WTC11 (cell line): Measurements from ENCODE around the gene DGKG. TPM values are rescaled to one million over a fixed set of nuclear protein-coding genes. Genes with fewer than 3 reads are reported as not detected.

Source experiments
- ATAC-seq: fragments of 200-7000 bp; cut with Tn5 transposase; 2 replicates; pipeline ENCODE4 v1.10.0; 2021; ENCODE audit warnings: mild to moderate bottlenecking, moderate library complexity
- CTCF ChIA-PET: fragments of 300-600 bp; sonication (Branson Sonifier 250); formaldehyde crosslinking; loops from one replicate; lab custom pipeline; 2021; ENCODE audit warnings: antibody characterized with exemption; lab: Charles Lee
- POLR2A ChIA-PET: fragments of 350-600 bp; sonication (Branson Sonifier 250); formaldehyde crosslinking; loops from one replicate; lab custom pipeline; 2021; ENCODE audit warnings: antibody characterized with exemption; lab: Charles Lee
- DNase-seq: peaks from one replicate; pipeline ENCODE4 v3.0.0; 2021; ENCODE audit warnings: low spot score
- H3K27ac Mint-ChIP-seq: 2 replicates; pipeline ENCODE4 v1.8.0; 2021; ENCODE audit warnings: mixed read lengths
- H3K27me3 Mint-ChIP-seq: 2 replicates; pipeline ENCODE4 v1.8.0; 2021; ENCODE audit warnings: low read depth, mild to moderate bottlenecking, moderate library complexity, mixed read lengths
- H3K36me3 Mint-ChIP-seq: 2 replicates; pipeline ENCODE4 v1.8.0; 2021; ENCODE audit warnings: mixed read lengths
- H3K4me1 Mint-ChIP-seq: 2 replicates; pipeline ENCODE4 v1.8.0; 2022; ENCODE audit warnings: mixed read lengths
- H3K4me3 Mint-ChIP-seq: 2 replicates; pipeline ENCODE4 v1.8.0; 2021; ENCODE audit warnings: mild to moderate bottlenecking, moderate library complexity, mixed read lengths
- H3K9me3 Mint-ChIP-seq: 2 replicates; pipeline ENCODE4 v1.8.0; 2021; ENCODE audit warnings: mixed read lengths
- ATF2 ChIP-seq: sonication (generic); formaldehyde crosslinking; IDR thresholded peaks from 2 replicates; pipeline ENCODE4 v1.8.1; 2022; ENCODE audit warnings: low read depth, missing genetic modification reagents, borderline replicate concordance
- ATF6 ChIP-seq: sonication (generic); formaldehyde crosslinking; IDR thresholded peaks from 2 replicates; pipeline ENCODE4 v1.8.1; 2023; ENCODE audit warnings: mild to moderate bottlenecking, missing genetic modification reagents
- CREM ChIP-seq: sonication (generic); formaldehyde crosslinking; IDR thresholded peaks from 2 replicates; pipeline ENCODE4 v1.8.1; 2022; ENCODE audit warnings: mild to moderate bottlenecking, missing genetic modification reagents, moderate library complexity
- ESRRA ChIP-seq: sonication (generic); formaldehyde crosslinking; IDR thresholded peaks from 2 replicates; pipeline ENCODE4 v1.8.1; 2022; ENCODE audit warnings: mild to moderate bottlenecking, missing genetic modification reagents, borderline replicate concordance
- ETV6 ChIP-seq: sonication (generic); formaldehyde crosslinking; IDR thresholded peaks from 2 replicates; pipeline ENCODE4 v1.8.1; 2022; ENCODE audit warnings: mild to moderate bottlenecking, missing genetic modification reagents
- GTF2I ChIP-seq: fragments of 250-450 bp; sonication (Bioruptor Pico); conservative IDR thresholded peaks from 2 replicates; pipeline ENCODE4 v1.4.0; 2021; ENCODE audit warnings: mild to moderate bottlenecking
- JAZF1 ChIP-seq: fragments of 250-450 bp; sonication (Bioruptor Pico); IDR thresholded peaks from 2 replicates; pipeline ENCODE4 v1.9.0; 2021; ENCODE audit warnings: moderate library complexity, mild to moderate bottlenecking, inconsistent platforms
- MLX ChIP-seq: sonication (generic); formaldehyde crosslinking; IDR thresholded peaks from 2 replicates; pipeline ENCODE4 v1.8.1; 2023; ENCODE audit warnings: mild to moderate bottlenecking, missing genetic modification reagents, moderate library complexity
- NFATC4 ChIP-seq: fragments of 250-450 bp; sonication (Bioruptor Pico); IDR thresholded peaks from 2 replicates; pipeline ENCODE4 v1.9.0; 2021; ENCODE audit warnings: mild to moderate bottlenecking
- NFYB ChIP-seq: sonication (generic); formaldehyde crosslinking; conservative IDR thresholded peaks from 2 replicates; pipeline ENCODE4 v1.8.0; 2022; ENCODE audit warnings: low read depth, missing genetic modification reagents
- NR1H2 ChIP-seq: sonication (generic); formaldehyde crosslinking; IDR thresholded peaks from 2 replicates; pipeline ENCODE4 v1.9.0; 2021; ENCODE audit warnings: mild to moderate bottlenecking, moderate library complexity, missing genetic modification reagents
- NR2C2 ChIP-seq: sonication (generic); formaldehyde crosslinking; IDR thresholded peaks from 2 replicates; pipeline ENCODE4 v1.8.0; 2022; ENCODE audit warnings: mild to moderate bottlenecking, missing genetic modification reagents
- NR3C1 ChIP-seq: sonication (generic); formaldehyde crosslinking; conservative IDR thresholded peaks from 2 replicates; pipeline ENCODE4 v1.8.1; 2023; ENCODE audit warnings: low read depth, mild to moderate bottlenecking, missing genetic modification reagents
- OVOL2 ChIP-seq: fragments of 250-450 bp; sonication (Bioruptor Pico); IDR thresholded peaks from 2 replicates; pipeline ENCODE4 v1.9.0; 2021; ENCODE audit warnings: mild to moderate bottlenecking, borderline replicate concordance
- PREB ChIP-seq: sonication (generic); formaldehyde crosslinking; IDR thresholded peaks from 2 replicates; pipeline ENCODE4 v1.8.1; 2022; ENCODE audit warnings: mild to moderate bottlenecking, missing genetic modification reagents, moderate library complexity, borderline replicate concordance
- RELA ChIP-seq: sonication (generic); formaldehyde crosslinking; IDR thresholded peaks from 2 replicates; pipeline ENCODE4 v1.8.1; 2022; ENCODE audit warnings: missing genetic modification reagents, mild to moderate bottlenecking, borderline replicate concordance
- SOX15 ChIP-seq: fragments of 250-450 bp; sonication (Bioruptor Pico); IDR thresholded peaks from 2 replicates; pipeline ENCODE4 v1.9.0; 2021; ENCODE audit warnings: mild to moderate bottlenecking
- STAT6 ChIP-seq: sonication (generic); formaldehyde crosslinking; conservative IDR thresholded peaks from 2 replicates; pipeline ENCODE4 v1.8.1; 2023; ENCODE audit warnings: mild to moderate bottlenecking, low read depth, missing genetic modification reagents, moderate library complexity
- TEAD1 ChIP-seq: sonication (generic); formaldehyde crosslinking; IDR thresholded peaks from 2 replicates; pipeline ENCODE4 v1.8.0; 2022; ENCODE audit warnings: mild to moderate bottlenecking, missing genetic modification reagents
- TP53 ChIP-seq: sonication (generic); formaldehyde crosslinking; IDR thresholded peaks from 2 replicates; pipeline ENCODE4 v1.8.1; 2023; ENCODE audit warnings: mild to moderate bottlenecking, missing genetic modification reagents
- ZNF121 ChIP-seq: sonication (generic); formaldehyde crosslinking; IDR thresholded peaks from 2 replicates; pipeline ENCODE4 v1.8.0; 2023; ENCODE audit warnings: missing genetic modification reagents
- ZNF416 ChIP-seq: fragments of 250-450 bp; sonication (Bioruptor Pico); IDR thresholded peaks from 2 replicates; pipeline ENCODE4 v1.9.0; 2021; ENCODE audit warnings: mild to moderate bottlenecking, inconsistent platforms
- ZNF512 ChIP-seq: sonication (generic); formaldehyde crosslinking; IDR thresholded peaks from 2 replicates; pipeline ENCODE4 v1.8.1; 2022; ENCODE audit warnings: missing genetic modification reagents, borderline replicate concordance
- total RNA-seq: library from RNA; stranded (reverse); gene quantifications from 3 replicates; pipeline ENCODE4 v1.2.3, GENCODE V29; 2021

DGKG gene
- total RNA-seq, 1 experiment from 2014 or later = 0.92 TPM

GRCh38 chr3:186307594-186308221 lies 54.3 kb downstream of the DGKG start:
- CTCF ChIA-PET = interaction anchor here (0.6 kb wide), 1 partner anchor 320 kb away, joined by 4 read pairs; no protein-coding TSS in a partner anchor
- no peak for ATAC-seq
- Mint-ChIP-seq H3K9me3 (no peaks in the 10 kb centered on the region), H3K36me3 (no peaks in the 10 kb centered on the region), H3K27ac (no peak overlapping the region), H3K4me1 (peaks cover 9% of the 10 kb centered on the region), H3K27me3 (no peaks in the 10 kb centered on the region), H3K4me3 (no peak overlapping the region)
- TF ChIP-seq ATF2 (CRISPR knock-in tag) = no peak
- TF ChIP-seq TP53 (CRISPR knock-in tag) = no peak
- TF ChIP-seq CREM (CRISPR knock-in tag) = no peak
- no peak for TF ChIP-seq RELA (CRISPR knock-in tag)
- TF ChIP-seq ETV6 = no peak
- TF ChIP-seq SOX15 (CRISPR knock-in tag) = no peak
- TF ChIP-seq ZNF121 = no peak
- no peak for TF ChIP-seq ZNF416
- TF ChIP-seq STAT6 = no peak
- no peak for TF ChIP-seq NR1H2 (CRISPR knock-in tag)
- TF ChIP-seq PREB (CRISPR knock-in tag) = no peak
- no peak for TF ChIP-seq NR3C1
- TF ChIP-seq NR2C2 (CRISPR knock-in tag) = no peak
- no peak for TF ChIP-seq NFYB (CRISPR knock-in tag)
- TF ChIP-seq OVOL2 (CRISPR knock-in tag) = no peak
- no peak for DNase-seq
- POLR2A ChIA-PET = no interaction called here

GRCh38 chr3:186305286-186305685 lies 56.7 kb downstream of the DGKG start:
- no peaks in the 10 kb centered on the region for H3K27me3 Mint-ChIP-seq
- peaks cover 9% of the 10 kb centered on the region for H3K4me1 Mint-ChIP-seq
- no peaks in the 10 kb centered on the region for H3K36me3 Mint-ChIP-seq
- no peak for DNase-seq
- H3K9me3 Mint-ChIP-seq = no peaks in the 10 kb centered on the region
- H3K27ac Mint-ChIP-seq = no peak overlapping the region
- CTCF ChIA-PET = no interaction called here
- POLR2A ChIA-PET = no interaction called here
- no peak overlapping the region for H3K4me3 Mint-ChIP-seq
- no peak for ATAC-seq
- no peak for TF ChIP-seq NFATC4 (CRISPR knock-in tag)
- TF ChIP-seq TEAD1 (CRISPR knock-in tag) = no peak
- no peak for TF ChIP-seq NR3C1
- TF ChIP-seq GTF2I (CRISPR knock-in tag) = no peak
- TF ChIP-seq JAZF1 (CRISPR knock-in tag) = no peak
- TF ChIP-seq STAT6 = no peak
- TF ChIP-seq ATF6 (CRISPR knock-in tag) = no peak
- TF ChIP-seq ZNF512 (CRISPR knock-in tag) = no peak
- TF ChIP-seq ESRRA (CRISPR knock-in tag) = no peak
- TF ChIP-seq RELA (CRISPR knock-in tag) = no peak
- TF ChIP-seq ETV6 = no peak
- TF ChIP-seq TP53 (CRISPR knock-in tag) = no peak
- no peak for TF ChIP-seq MLX (CRISPR knock-in tag)
